Activated CD8-positive, alpha-beta T cell treated with anti-CD3 and anti-CD28 coated beads for 36 hours (primary cell): ENCODE data around the gene CDC34. TPM values are rescaled to one million over a fixed set of nuclear protein-coding genes. Genes with fewer than 3 reads are reported as not detected.

Experiments
- ATAC-seq: fragments of 200-7000 bp; cut with Tn5 transposase; one replicate; pipeline ENCODE4 v1.10.0; 2021; ENCODE audit warnings: mild to moderate bottlenecking, moderate library complexity
- CTCF ChIA-PET: fragments of 350-600 bp; sonication (Branson Sonifier 250); formaldehyde crosslinking; loops from one replicate; lab custom pipeline; 2021; ENCODE audit warnings: antibody characterized with exemption; lab: Charles Lee
- POLR2A ChIA-PET: fragments of 350-600 bp; sonication (Branson Sonifier 250); formaldehyde crosslinking; loops from one replicate; lab custom pipeline; 2021; ENCODE audit warnings: antibody characterized with exemption; lab: Charles Lee
- DNase-seq: peaks from one replicate; pipeline ENCODE4 v3.0.0-alpha.2; 2020
- H3K27ac Mint-ChIP-seq: one replicate; pipeline ENCODE4 v1.8.0; 2021; ENCODE audit warnings: mild to moderate bottlenecking, mixed read lengths
- H3K27me3 Mint-ChIP-seq: one replicate; pipeline ENCODE4 v1.8.0; 2021; ENCODE audit warnings: mixed read lengths
- H3K36me3 Mint-ChIP-seq: one replicate; pipeline ENCODE4 v1.8.0; 2021; ENCODE audit warnings: low read depth, mixed read lengths
- H3K4me1 Mint-ChIP-seq: one replicate; pipeline ENCODE4 v1.8.0; 2021; ENCODE audit warnings: low read depth, mixed read lengths
- H3K4me3 Mint-ChIP-seq: one replicate; pipeline ENCODE4 v1.8.0; 2021; ENCODE audit warnings: mild to moderate bottlenecking, moderate library complexity, mixed read lengths
- H3K9me3 Mint-ChIP-seq: one replicate; pipeline ENCODE4 v1.8.0; 2021; ENCODE audit warnings: mixed read lengths
- intact Hi-C: fragments of 100-400 bp; cut with micrococcal nuclease; formaldehyde crosslinking; loops from one replicate; pipeline ENCODE4 v1.10.0; 2022
- total RNA-seq, 2 experiments: library from RNA; stranded (reverse); gene quantifications; one replicate each; pipeline ENCODE4 v1.2.3, GENCODE V29; 2021
- TF ChIP-seq, protein P1 (sequence below): fragments of 200-600 bp; IDR thresholded peaks from one replicate; pipeline ENCODE4 v1.8.0; 2022; ENCODE audit warnings: antibody characterized with exemption, mild to moderate bottlenecking

CDC34 gene
- total RNA-seq, 2 experiments from 2014 or later = 38.1 to 43.7 TPM

DNA sequence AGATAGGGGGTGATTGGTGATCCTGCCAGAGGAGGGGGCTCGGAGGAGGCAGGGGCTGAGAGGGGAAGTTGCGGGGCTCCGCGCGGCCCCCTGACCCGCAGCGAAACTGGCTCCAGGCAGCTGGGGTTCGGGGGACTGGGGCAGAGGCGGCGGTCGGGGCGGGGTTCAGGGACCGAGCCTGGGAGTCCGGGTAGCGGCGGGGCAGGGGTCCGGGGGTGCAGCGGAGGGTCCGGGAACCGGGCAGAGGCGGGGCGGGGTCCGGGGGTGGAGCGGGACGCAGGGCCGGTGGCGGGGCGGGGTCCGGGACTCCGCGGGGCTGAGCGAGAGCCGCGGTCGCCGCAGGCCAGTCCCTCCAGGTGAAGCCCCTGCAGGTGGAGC lies 34.1 kb upstream of the CDC34 start:
- intact Hi-C loops = no loop called here
- no peaks in the 10 kb centered on the region for H3K36me3 Mint-ChIP-seq
- no peak overlapping the region for H3K4me3 Mint-ChIP-seq
- ChIA-PET CTCF (interaction anchor here (1.1 to 1.4 kb wide), 2 partner anchors 9 to 14 kb away, joined by 4 to 8 read pairs; partner anchors contain the start of gene TPGS1), POLR2A (interaction anchor here (2.6 kb wide), 1 partner anchor 9 kb away, joined by 10 read pairs; no protein-coding TSS in a partner anchor)
- peaks cover 18% of the 10 kb centered on the region for H3K27me3 Mint-ChIP-seq
- ATAC-seq (no peak), DNase-seq (no peak)
- peaks cover 2% of the 10 kb centered on the region for H3K9me3 Mint-ChIP-seq
- TF ChIP-seq, protein P1, sequence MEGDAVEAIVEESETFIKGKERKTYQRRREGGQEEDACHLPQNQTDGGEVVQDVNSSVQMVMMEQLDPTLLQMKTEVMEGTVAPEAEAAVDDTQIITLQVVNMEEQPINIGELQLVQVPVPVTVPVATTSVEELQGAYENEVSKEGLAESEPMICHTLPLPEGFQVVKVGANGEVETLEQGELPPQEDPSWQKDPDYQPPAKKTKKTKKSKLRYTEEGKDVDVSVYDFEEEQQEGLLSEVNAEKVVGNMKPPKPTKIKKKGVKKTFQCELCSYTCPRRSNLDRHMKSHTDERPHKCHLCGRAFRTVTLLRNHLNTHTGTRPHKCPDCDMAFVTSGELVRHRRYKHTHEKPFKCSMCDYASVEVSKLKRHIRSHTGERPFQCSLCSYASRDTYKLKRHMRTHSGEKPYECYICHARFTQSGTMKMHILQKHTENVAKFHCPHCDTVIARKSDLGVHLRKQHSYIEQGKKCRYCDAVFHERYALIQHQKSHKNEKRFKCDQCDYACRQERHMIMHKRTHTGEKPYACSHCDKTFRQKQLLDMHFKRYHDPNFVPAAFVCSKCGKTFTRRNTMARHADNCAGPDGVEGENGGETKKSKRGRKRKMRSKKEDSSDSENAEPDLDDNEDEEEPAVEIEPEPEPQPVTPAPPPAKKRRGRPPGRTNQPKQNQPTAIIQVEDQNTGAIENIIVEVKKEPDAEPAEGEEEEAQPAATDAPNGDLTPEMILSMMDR = no peak
- peaks cover 3% of the 10 kb centered on the region for H3K4me1 Mint-ChIP-seq
- no peak overlapping the region for H3K27ac Mint-ChIP-seq

DNA sequence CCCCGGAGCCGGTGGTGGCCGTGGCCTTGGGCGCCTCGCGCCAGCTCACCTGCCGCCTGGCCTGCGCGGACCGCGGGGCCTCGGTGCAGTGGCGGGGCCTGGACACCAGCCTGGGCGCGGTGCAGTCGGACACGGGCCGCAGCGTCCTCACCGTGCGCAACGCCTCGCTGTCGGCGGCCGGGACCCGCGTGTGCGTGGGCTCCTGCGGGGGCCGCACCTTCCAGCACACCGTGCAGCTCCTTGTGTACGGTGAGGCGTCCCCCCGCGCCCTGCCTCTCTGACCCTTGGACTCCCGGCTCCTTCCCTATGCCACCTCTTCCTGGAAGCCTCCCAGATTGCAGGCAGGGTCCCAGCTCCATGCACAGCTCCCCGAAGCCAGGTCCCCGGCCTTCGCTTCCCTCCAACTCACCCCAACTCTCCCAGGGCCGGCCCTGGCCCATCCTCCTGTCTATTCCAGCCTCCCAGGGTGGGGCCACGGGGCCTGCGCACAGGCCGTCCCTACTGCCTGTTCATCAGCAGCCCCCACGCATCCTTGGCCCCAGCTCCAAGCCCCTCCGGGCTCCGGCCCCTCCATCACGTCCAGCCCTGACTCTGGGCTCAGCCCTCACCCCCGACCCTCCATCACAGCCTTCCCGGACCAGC lies 33.6 kb upstream of the CDC34 start:
- peaks cover 8% of the 10 kb centered on the region for H3K4me1 Mint-ChIP-seq
- TF ChIP-seq, protein P1 = no peak
- H3K4me3 Mint-ChIP-seq = no peak overlapping the region
- ChIA-PET CTCF (interaction anchor here (1.1 to 1.4 kb wide), 2 partner anchors 9 to 13 kb away, joined by 4 to 8 read pairs; partner anchors contain the start of gene TPGS1), POLR2A (interaction anchor here (2.6 kb wide), 1 partner anchor 9 kb away, joined by 10 read pairs; no protein-coding TSS in a partner anchor)
- H3K27ac Mint-ChIP-seq = no peak overlapping the region
- H3K9me3 Mint-ChIP-seq = peaks cover under 1% of the 10 kb centered on the region
- intact Hi-C loops = no loop called here
- ATAC-seq (no peak), DNase-seq (no peak)
- peaks cover 18% of the 10 kb centered on the region for H3K27me3 Mint-ChIP-seq
- H3K36me3 Mint-ChIP-seq = no peaks in the 10 kb centered on the region

DNA sequence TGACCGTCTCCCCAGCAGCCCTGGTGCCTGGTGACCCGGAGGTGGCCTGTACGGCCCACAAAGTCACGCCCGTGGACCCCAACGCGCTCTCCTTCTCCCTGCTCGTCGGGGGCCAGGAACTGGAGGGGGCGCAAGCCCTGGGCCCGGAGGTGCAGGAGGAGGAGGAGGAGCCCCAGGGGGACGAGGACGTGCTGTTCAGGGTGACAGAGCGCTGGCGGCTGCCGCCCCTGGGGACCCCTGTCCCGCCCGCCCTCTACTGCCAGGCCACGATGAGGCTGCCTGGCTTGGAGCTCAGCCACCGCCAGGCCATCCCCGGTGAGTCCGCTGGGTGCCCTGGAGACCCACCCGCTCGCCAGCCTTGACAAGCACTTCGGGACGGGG lies 33.1 kb upstream of the CDC34 start:
- H3K9me3 Mint-ChIP-seq = no peaks in the 10 kb centered on the region
- ChIA-PET POLR2A (interaction anchor here (2.6 kb wide), 1 partner anchor 8 kb away, joined by 10 read pairs; no protein-coding TSS in a partner anchor), CTCF (interaction anchor here (1.1 to 1.4 kb wide), 2 partner anchors 8 to 13 kb away, joined by 4 to 8 read pairs; partner anchors contain the start of gene TPGS1)
- H3K36me3 Mint-ChIP-seq = no peaks in the 10 kb centered on the region
- peaks cover 9% of the 10 kb centered on the region for H3K4me1 Mint-ChIP-seq
- no peak for DNase-seq
- no peak for ATAC-seq
- TF ChIP-seq, protein P1 = no peak
- intact Hi-C loops = no loop called here
- H3K4me3 Mint-ChIP-seq = no peak overlapping the region
- peaks cover 18% of the 10 kb centered on the region for H3K27me3 Mint-ChIP-seq
- H3K27ac Mint-ChIP-seq = no peak overlapping the region

DNA sequence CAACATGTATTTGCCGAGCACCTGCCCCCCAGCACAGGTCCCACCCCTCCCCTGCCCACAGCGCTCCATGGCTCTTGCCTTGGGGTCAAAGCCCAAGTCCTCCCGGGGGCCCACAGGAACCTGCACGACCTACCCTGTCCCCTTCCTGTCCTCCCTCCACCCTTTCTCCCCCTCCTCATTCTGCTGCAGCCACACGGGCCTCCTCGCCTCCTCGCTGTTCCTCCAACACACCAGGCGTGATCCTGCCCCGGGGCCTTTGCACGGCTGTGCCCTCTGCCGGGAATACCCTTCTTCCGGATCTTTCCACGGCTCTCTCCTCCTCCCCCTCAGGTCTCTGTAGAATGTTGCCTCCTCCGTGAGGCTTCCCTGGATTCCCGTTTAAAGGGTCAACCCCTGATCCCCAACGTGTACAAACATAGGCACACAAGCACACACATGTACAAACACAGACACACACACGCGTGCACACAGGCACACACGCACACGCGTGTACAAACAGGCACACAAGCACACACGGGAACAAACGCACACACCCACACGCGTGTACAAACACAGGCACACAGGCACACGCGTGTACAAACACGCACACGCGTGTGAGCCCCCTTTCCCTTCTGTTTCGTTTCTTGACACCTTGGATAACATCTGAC lies 32.5 kb upstream of the CDC34 start:
- no peak overlapping the region for H3K27ac Mint-ChIP-seq
- ChIA-PET CTCF (interaction anchor here (1.4 kb wide), 1 partner anchor 8 kb away, joined by 8 read pairs; the partner anchor contains the start of gene TPGS1), POLR2A (no interaction called here)
- peaks cover 18% of the 10 kb centered on the region for H3K27me3 Mint-ChIP-seq
- H3K36me3 Mint-ChIP-seq = no peaks in the 10 kb centered on the region
- no peak for ATAC-seq
- intact Hi-C loops = no loop called here
- H3K4me3 Mint-ChIP-seq = no peak overlapping the region
- no peaks in the 10 kb centered on the region for H3K9me3 Mint-ChIP-seq
- H3K4me1 Mint-ChIP-seq = peaks cover 9% of the 10 kb centered on the region
- TF ChIP-seq, protein P1 = no peak
- DNase-seq = no peak

DNA sequence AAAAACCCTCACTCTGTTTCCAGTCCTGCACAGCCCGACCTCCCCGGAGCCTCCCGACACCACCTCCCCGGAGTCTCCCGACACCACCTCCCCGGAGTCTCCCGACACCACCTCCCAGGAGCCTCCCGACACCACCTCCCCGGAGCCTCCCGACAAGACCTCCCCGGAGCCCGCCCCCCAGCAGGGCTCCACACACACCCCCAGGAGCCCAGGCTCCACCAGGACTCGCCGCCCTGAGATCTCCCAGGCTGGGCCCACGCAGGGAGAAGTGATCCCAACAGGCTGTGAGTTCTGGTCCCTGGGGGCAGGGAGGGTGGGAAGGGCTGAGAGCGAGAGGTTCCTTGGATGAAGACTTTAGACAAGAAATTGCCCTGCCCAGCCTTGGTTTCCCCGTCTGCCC lies 29.9 kb upstream of the CDC34 start:
- H3K27ac Mint-ChIP-seq = no peak overlapping the region
- no peak for ATAC-seq
- ChIA-PET CTCF (no interaction called here), POLR2A (no interaction called here)
- TF ChIP-seq, protein P1 = no peak
- no peaks in the 10 kb centered on the region for H3K9me3 Mint-ChIP-seq
- no peak for DNase-seq
- H3K27me3 Mint-ChIP-seq = peaks cover 12% of the 10 kb centered on the region
- intact Hi-C loops = no loop called here
- H3K4me3 Mint-ChIP-seq = no peak overlapping the region
- H3K4me1 Mint-ChIP-seq = peaks cover 7% of the 10 kb centered on the region
- no peaks in the 10 kb centered on the region for H3K36me3 Mint-ChIP-seq
